Caco-2 (cell line): Measurements from ENCODE around the gene SCAPER. TPM values are rescaled to one million over a fixed set of nuclear protein-coding genes. Genes with fewer than 3 reads are reported as not detected.

Experiments
- BruUV-seq: library from RNA; stranded (reverse); fragments of 400-500 nt; replicated peaks from 2 replicates; lab custom pipeline; 2021; lab: Mats Ljungman, UMichigan
- CTCF ChIA-PET: fragments of 300-600 bp; sonication (Branson Sonifier 250); formaldehyde crosslinking; loops from one replicate; lab custom pipeline; 2022; ENCODE audit warnings: antibody characterized with exemption; lab: Charles Lee
- POLR2A ChIA-PET: fragments of 300-600 bp; sonication (Branson Sonifier 250); formaldehyde crosslinking; loops from one replicate; lab custom pipeline; 2022; ENCODE audit warnings: antibody characterized with exemption; lab: Charles Lee
- DNase-seq, 2 experiments: peaks; one replicate each; pipeline versions ENCODE4 v3.0.0 to v3.0.0-alpha.2; 2020 to 2022
- H3K27me3 ChIP-seq: replicated peaks from 2 replicates; pipeline ENCODE4 v1.6.0; 2011; ENCODE audit warnings: low read length; ENCODE audit not compliant: control insufficient read depth, insufficient read depth
- H3K36me3 ChIP-seq: 2 replicates; pipeline ENCODE4 v1.5.1; 2011; ENCODE audit warnings: low read length; ENCODE audit not compliant: control insufficient read depth, insufficient read depth
- H3K4me1 ChIP-seq: fragments of 250-450 bp; sonication (Bioruptor Pico); 2 replicates; pipeline ENCODE4 v1.5.1; 2020; ENCODE audit warnings: mild to moderate bottlenecking
- H3K4me3 ChIP-seq: 2 replicates; pipeline ENCODE4 v1.5.1; 2011; ENCODE audit warnings: low read depth, mild to moderate bottlenecking, control low read depth, low read length
- H3K9me3 ChIP-seq: fragments of 250-450 bp; sonication (Bioruptor Pico); 2 replicates; pipeline ENCODE4 v1.5.1; 2020; ENCODE audit warnings: mild to moderate bottlenecking, moderate library complexity
- H3K27ac Mint-ChIP-seq: one replicate; pipeline ENCODE4 v1.8.0; 2022; ENCODE audit warnings: mixed read lengths; ENCODE audit not compliant: unreplicated experiment
- H3K27me3 Mint-ChIP-seq: one replicate; pipeline ENCODE4 v1.8.0; 2022; ENCODE audit warnings: mixed read lengths; ENCODE audit not compliant: insufficient read depth, unreplicated experiment
- H3K36me3 Mint-ChIP-seq: one replicate; pipeline ENCODE4 v1.8.0; 2022; ENCODE audit warnings: mild to moderate bottlenecking, mixed read lengths; ENCODE audit not compliant: insufficient read depth, unreplicated experiment
- H3K4me1 Mint-ChIP-seq: one replicate; pipeline ENCODE4 v1.8.0; 2022; ENCODE audit warnings: low read depth, mixed read lengths; ENCODE audit not compliant: unreplicated experiment
- H3K4me3 Mint-ChIP-seq: one replicate; pipeline ENCODE4 v1.8.0; 2022; ENCODE audit warnings: mild to moderate bottlenecking, moderate library complexity, mixed read lengths; ENCODE audit not compliant: unreplicated experiment
- H3K9me3 Mint-ChIP-seq: one replicate; pipeline ENCODE4 v1.8.0; 2022; ENCODE audit warnings: mixed read lengths; ENCODE audit not compliant: unreplicated experiment
- intact Hi-C: fragments of 100-400 bp; cut with micrococcal nuclease; formaldehyde crosslinking; loops from one replicate; pipeline ENCODE4 v1.10.0; 2022; ENCODE audit not compliant: unreplicated experiment
- total RNA-seq: library from RNA; stranded (reverse); gene quantifications from 2 replicates; pipeline ENCODE4 v1.2.3, GENCODE V29; 2022
- TF ChIP-seq, protein P1 (sequence below), 2 experiments: fragments of 200-600 bp in 1 of 2; IDR thresholded peaks; 1 replicate in 1 of 2; 2 replicates in 1 of 2; pipeline versions ENCODE4 v1.5.1 to v1.8.0; 2011 to 2022; ENCODE audit warnings: antibody characterized with exemption in 1 of 2, control low read depth in 1 of 2, inconsistent platforms in 1 of 2, low read depth in 1 of 2, low read length in 1 of 2, mild to moderate bottlenecking in 1 of 2, moderate library complexity in 1 of 2; ENCODE audit not compliant: insufficient read depth in 1 of 2, severe bottlenecking in 1 of 2, unreplicated experiment in 1 of 2

SCAPER gene
- total RNA-seq, 1 experiment from 2014 or later: 24.6 TPM

DNA sequence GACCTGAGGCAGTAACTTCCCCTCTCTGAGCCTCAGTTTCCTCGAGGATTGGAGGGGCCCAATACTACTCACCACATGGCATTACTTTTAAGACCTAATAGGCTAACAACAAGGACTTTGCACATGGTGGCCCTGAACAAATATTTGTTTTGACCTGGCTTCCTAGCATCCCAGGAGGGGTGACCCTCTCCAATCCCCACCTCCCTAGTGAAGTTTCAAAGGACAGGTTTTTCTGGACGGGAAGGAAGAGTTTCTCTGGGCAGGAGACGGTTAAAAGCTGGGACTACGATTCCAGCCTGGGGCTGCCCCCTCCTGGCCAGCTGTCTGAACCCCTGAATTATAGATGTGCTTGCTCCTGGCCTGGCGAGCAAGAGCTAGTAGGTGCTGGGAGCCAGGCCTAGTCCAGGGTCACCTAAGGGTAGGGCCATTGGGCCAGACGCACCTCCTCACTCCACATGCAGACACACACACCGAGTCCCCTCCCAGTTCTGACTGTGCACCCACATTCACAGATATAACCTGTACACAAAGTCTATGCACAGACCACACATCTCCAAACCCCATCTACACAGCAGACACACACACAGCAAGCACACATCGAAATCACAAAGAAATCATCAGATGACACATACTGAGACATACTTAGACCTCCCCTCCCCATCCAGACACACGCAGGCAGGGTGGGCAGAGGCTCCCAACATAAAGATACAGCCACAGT, 571.3 kb downstream of the SCAPER start:
- H3K4me3 Mint-ChIP-seq: peak overlapping the region; percentile 25
- peak; percentile 76 to 78 for DNase-seq
- H3K27me3 Mint-ChIP-seq: no peaks in the 10 kb centered on the region
- no peaks in the 10 kb centered on the region for H3K36me3 ChIP-seq
- intact Hi-C loops: loop anchor here (2.0 to 5.0 kb wide), 2 partner anchors 99 to 187 kb away; no protein-coding TSS in a partner anchor
- H3K27ac Mint-ChIP-seq: peak overlapping the region; percentile 20
- peaks cover 24% of the 10 kb centered on the region for H3K4me1 ChIP-seq
- no TSS peak for BruUV-seq
- no peaks in the 10 kb centered on the region for H3K27me3 ChIP-seq
- ChIA-PET CTCF (interaction anchor here (0.5 to 1.4 kb wide), 10 partner anchors 11 to 383 kb away, joined by 3 to 11 read pairs (median 4); partner anchors contain the start of gene ETFA), POLR2A (no interaction called here)
- H3K4me3 ChIP-seq: no peak overlapping the region
- TF ChIP-seq, protein P1, sequence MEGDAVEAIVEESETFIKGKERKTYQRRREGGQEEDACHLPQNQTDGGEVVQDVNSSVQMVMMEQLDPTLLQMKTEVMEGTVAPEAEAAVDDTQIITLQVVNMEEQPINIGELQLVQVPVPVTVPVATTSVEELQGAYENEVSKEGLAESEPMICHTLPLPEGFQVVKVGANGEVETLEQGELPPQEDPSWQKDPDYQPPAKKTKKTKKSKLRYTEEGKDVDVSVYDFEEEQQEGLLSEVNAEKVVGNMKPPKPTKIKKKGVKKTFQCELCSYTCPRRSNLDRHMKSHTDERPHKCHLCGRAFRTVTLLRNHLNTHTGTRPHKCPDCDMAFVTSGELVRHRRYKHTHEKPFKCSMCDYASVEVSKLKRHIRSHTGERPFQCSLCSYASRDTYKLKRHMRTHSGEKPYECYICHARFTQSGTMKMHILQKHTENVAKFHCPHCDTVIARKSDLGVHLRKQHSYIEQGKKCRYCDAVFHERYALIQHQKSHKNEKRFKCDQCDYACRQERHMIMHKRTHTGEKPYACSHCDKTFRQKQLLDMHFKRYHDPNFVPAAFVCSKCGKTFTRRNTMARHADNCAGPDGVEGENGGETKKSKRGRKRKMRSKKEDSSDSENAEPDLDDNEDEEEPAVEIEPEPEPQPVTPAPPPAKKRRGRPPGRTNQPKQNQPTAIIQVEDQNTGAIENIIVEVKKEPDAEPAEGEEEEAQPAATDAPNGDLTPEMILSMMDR (IDR thresholded peaks at IDR 0.05; ENCODE audit: insufficient read depth in 1 of 2, low read depth in 1 of 2, low read length in 1 of 2, severe bottlenecking in 1 of 2, unreplicated experiment in 1 of 2): peak; percentile 47 to 62
- H3K9me3 Mint-ChIP-seq: no peaks in the 10 kb centered on the region
- peaks cover 29% of the 10 kb centered on the region for H3K36me3 Mint-ChIP-seq
- H3K9me3 ChIP-seq: no peaks in the 10 kb centered on the region
- peaks cover 25% of the 10 kb centered on the region for H3K4me1 Mint-ChIP-seq

DNA sequence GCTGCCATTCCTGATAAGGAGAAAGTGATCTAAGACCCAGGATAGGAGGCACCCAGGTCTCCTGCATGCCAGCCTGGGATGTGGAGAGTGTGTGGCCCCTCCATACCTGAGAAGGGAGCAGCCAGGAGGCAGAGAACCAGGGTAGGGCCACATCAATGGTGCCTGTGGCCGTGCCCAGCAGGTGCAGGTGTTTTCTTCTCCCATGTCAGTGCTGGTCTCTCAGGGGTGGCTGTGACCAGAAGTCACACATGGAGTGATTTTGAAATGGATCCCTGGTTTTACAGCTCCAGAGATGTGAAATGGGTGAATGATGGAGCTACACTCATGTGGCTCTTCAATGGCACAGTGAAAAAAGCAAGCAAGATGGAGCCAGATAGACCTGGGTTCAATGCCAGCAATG, 571.8 kb downstream of the SCAPER start:
- DNase-seq: no peak
- POLR2A ChIA-PET: no interaction called here
- H3K27me3 ChIP-seq: no peaks in the 10 kb centered on the region
- CTCF ChIA-PET: interaction anchor here (1.1 to 1.4 kb wide), 3 partner anchors 12 to 98 kb away, joined by 4 to 11 read pairs (median 4); partner anchors contain the start of gene ETFA
- BruUV-seq: no TSS peak
- Mint-ChIP-seq H3K9me3 (no peaks in the 10 kb centered on the region), H3K4me1 (peaks cover 19% of the 10 kb centered on the region), H3K27ac (peak overlapping the region; percentile 20), H3K4me3 (no peak overlapping the region), H3K27me3 (no peaks in the 10 kb centered on the region), H3K36me3 (peaks cover 24% of the 10 kb centered on the region)
- no peaks in the 10 kb centered on the region for H3K36me3 ChIP-seq
- TF ChIP-seq, protein P1 (IDR thresholded peaks at IDR 0.05; ENCODE audit: insufficient read depth in 1 of 2, low read depth in 1 of 2, low read length in 1 of 2, severe bottlenecking in 1 of 2, unreplicated experiment in 1 of 2): no peak
- intact Hi-C loops: loop anchor here (5.0 kb wide), 1 partner anchor 186 kb away; no protein-coding TSS in a partner anchor
- H3K4me3 ChIP-seq: no peak overlapping the region
- H3K4me1 ChIP-seq: peaks cover 20% of the 10 kb centered on the region
- H3K9me3 ChIP-seq: no peaks in the 10 kb centered on the region

DNA sequence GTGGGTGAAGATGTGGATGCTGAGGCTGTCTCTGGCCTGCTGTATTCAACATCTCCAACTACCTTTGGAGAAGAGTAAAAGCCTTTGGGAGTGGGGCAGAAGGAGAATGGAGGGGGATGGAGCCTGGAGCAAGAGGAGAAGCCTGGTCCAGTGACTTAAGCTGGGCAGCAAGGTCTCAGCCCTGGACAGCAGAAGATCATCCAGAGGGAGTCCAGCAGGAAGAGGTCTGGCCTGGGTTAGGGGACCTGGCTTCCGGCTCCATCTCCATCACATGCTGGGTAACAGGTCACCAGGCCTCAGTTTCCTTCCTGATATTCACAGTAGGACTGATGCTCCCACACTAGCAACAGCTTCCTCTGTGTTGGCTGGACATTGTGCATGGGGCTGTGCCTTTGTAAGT, 572.3 kb downstream of the SCAPER start:
- ChIA-PET CTCF (no interaction called here), POLR2A (no interaction called here)
- Histone ChIP-seq H3K4me3 (no peak overlapping the region), H3K9me3 (no peaks in the 10 kb centered on the region), H3K4me1 (peaks cover 20% of the 10 kb centered on the region), H3K27me3 (no peaks in the 10 kb centered on the region), H3K36me3 (no peaks in the 10 kb centered on the region)
- Mint-ChIP-seq H3K4me1 (peaks cover 18% of the 10 kb centered on the region), H3K27me3 (no peaks in the 10 kb centered on the region), H3K36me3 (peaks cover 24% of the 10 kb centered on the region), H3K27ac (no peak overlapping the region), H3K9me3 (no peaks in the 10 kb centered on the region), H3K4me3 (no peak overlapping the region)
- TF ChIP-seq, protein P1 (IDR thresholded peaks at IDR 0.05; ENCODE audit: insufficient read depth in 1 of 2, low read depth in 1 of 2, low read length in 1 of 2, severe bottlenecking in 1 of 2, unreplicated experiment in 1 of 2): no peak
- no TSS peak for BruUV-seq
- DNase-seq: no peak
- intact Hi-C loops: loop anchor here (5.0 kb wide), 1 partner anchor 185 kb away; no protein-coding TSS in a partner anchor
